ENCODE measurements around the gene TOX3. TPM values are rescaled to one million over a fixed set of nuclear protein-coding genes. Genes with fewer than 3 reads are reported as not detected.

The TOX3 gene
- total RNA-seq, 1 donor from 2014 or later = 54.8 TPM

DNA sequence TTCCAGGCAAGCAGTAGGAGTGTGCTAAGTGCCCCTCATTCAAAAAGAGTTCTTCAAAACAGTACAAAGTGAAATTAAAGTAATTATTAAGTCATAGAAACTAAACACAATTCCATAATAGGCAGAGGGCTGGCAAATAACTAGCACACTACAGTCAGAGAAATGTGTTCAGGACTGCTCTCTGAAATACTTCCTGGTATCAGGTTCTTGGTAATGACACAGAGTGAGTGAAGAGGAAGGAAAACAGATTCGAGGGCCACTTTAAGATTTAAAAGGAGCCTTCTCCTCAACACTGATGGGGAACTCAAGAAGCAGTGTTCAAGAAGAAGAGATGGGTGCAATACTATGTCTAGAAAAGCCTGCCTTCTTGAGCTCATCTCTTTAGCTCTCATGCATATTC, 139.2 kb downstream of the TOX3 start:
- Mint-ChIP-seq H3K9me3 (ENCODE audit: unreplicated experiment) (no peaks in the 10 kb centered on the region), H3K4me3 (ENCODE audit: unreplicated experiment) (no peak overlapping the region), H3K27ac (ENCODE audit: unreplicated experiment) (no peak overlapping the region), H3K36me3 (ENCODE audit: unreplicated experiment) (no peaks in the 10 kb centered on the region), H3K4me1 (ENCODE audit: low read depth, unreplicated experiment) (peaks cover 7% of the 10 kb centered on the region), H3K27me3 (ENCODE audit: unreplicated experiment) (no peaks in the 10 kb centered on the region)
- no peak for DNase-seq
- TF ChIP-seq, protein P1, sequence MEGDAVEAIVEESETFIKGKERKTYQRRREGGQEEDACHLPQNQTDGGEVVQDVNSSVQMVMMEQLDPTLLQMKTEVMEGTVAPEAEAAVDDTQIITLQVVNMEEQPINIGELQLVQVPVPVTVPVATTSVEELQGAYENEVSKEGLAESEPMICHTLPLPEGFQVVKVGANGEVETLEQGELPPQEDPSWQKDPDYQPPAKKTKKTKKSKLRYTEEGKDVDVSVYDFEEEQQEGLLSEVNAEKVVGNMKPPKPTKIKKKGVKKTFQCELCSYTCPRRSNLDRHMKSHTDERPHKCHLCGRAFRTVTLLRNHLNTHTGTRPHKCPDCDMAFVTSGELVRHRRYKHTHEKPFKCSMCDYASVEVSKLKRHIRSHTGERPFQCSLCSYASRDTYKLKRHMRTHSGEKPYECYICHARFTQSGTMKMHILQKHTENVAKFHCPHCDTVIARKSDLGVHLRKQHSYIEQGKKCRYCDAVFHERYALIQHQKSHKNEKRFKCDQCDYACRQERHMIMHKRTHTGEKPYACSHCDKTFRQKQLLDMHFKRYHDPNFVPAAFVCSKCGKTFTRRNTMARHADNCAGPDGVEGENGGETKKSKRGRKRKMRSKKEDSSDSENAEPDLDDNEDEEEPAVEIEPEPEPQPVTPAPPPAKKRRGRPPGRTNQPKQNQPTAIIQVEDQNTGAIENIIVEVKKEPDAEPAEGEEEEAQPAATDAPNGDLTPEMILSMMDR (IDR thresholded peaks at IDR 0.05; ENCODE audit: partially characterized antibody, unreplicated experiment) = no peak

DNA sequence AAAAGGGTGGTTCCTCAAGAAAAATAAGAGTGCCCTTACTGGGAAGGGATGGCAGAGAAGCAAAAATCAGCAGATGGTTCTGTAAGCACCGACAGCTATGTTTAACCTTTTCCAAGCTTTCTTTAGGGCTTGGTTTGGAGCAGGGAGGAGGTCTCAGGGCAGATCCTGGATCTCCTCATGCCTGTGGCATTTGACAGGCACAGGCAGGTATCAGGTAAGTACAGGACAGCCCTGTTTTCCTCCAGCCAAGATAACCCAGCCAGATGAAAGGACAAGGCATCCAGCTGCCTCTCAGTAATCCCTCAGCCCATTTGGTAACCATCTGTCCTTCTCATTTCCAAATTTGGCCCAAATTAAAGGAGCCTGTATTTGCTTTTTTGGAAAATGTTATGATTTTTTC, 141.5 kb downstream of the TOX3 start:
- no peak for DNase-seq
- TF ChIP-seq, protein P1 (IDR thresholded peaks at IDR 0.05; ENCODE audit: partially characterized antibody, unreplicated experiment) = no peak
- Mint-ChIP-seq H3K4me3 (ENCODE audit: unreplicated experiment) (no peak overlapping the region), H3K36me3 (ENCODE audit: unreplicated experiment) (no peaks in the 10 kb centered on the region), H3K4me1 (ENCODE audit: low read depth, unreplicated experiment) (peaks cover 12% of the 10 kb centered on the region), H3K27ac (ENCODE audit: unreplicated experiment) (no peak overlapping the region), H3K9me3 (ENCODE audit: unreplicated experiment) (no peaks in the 10 kb centered on the region), H3K27me3 (ENCODE audit: unreplicated experiment) (no peaks in the 10 kb centered on the region)

DNA sequence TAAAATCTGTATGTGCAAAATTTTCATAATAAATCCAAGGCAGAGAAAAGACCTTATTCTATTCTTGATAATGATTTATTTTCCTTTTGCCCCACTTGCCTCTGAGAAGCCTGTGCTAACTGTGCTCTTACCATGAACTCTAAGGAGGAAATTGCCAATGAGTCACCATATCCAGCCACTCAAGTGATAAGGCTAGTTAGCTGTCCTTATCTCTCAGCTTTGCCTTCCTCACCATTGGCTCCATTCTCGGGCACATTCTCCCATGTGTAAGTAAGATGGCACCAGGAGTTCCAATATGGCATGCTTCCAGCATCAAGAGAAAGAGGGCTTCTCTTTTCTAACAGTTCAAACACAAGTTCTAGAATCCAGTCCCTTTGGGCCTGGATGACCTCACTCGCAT, 142.4 kb downstream of the TOX3 start:
- peaks cover 12% of the 10 kb centered on the region for H3K4me1 Mint-ChIP-seq (ENCODE audit: low read depth, unreplicated experiment)
- H3K36me3 Mint-ChIP-seq (ENCODE audit: unreplicated experiment) = no peaks in the 10 kb centered on the region
- H3K4me3 Mint-ChIP-seq (ENCODE audit: unreplicated experiment) = no peak overlapping the region
- H3K27ac Mint-ChIP-seq (ENCODE audit: unreplicated experiment) = no peak overlapping the region
- TF ChIP-seq, protein P1 (IDR thresholded peaks at IDR 0.05; ENCODE audit: partially characterized antibody, unreplicated experiment) = no peak
- no peak for DNase-seq
- no peaks in the 10 kb centered on the region for H3K9me3 Mint-ChIP-seq (ENCODE audit: unreplicated experiment)
- no peaks in the 10 kb centered on the region for H3K27me3 Mint-ChIP-seq (ENCODE audit: unreplicated experiment)

DNA sequence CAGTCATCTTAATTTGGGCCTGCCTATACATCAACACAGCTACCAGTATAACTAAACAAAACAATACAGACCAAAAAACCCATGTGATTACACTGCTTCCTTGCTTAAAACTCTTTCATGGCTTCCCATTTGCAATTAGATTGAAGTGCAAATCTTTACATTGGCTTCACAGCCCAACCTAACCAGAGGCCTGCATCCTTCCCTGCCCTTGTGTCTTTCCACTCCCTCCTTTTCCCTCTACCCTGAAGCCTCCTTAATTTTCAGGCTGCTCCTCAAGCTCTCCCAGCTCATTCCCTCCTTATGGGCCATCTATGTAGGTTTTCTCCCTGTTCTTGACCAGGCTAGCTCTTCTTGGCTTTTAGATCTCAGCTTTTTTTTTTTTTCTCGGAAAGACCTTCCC, 147.8 kb downstream of the TOX3 start:
- TF ChIP-seq, protein P1 (IDR thresholded peaks at IDR 0.05; ENCODE audit: partially characterized antibody, unreplicated experiment) = no peak
- peaks cover 6% of the 10 kb centered on the region for H3K4me1 Mint-ChIP-seq (ENCODE audit: low read depth, unreplicated experiment)
- no peak overlapping the region for H3K27ac Mint-ChIP-seq (ENCODE audit: unreplicated experiment)
- no peaks in the 10 kb centered on the region for H3K36me3 Mint-ChIP-seq (ENCODE audit: unreplicated experiment)
- H3K9me3 Mint-ChIP-seq (ENCODE audit: unreplicated experiment) = peaks cover 2% of the 10 kb centered on the region
- H3K27me3 Mint-ChIP-seq (ENCODE audit: unreplicated experiment) = no peaks in the 10 kb centered on the region
- no peak overlapping the region for H3K4me3 Mint-ChIP-seq (ENCODE audit: unreplicated experiment)
- no peak for DNase-seq

DNA sequence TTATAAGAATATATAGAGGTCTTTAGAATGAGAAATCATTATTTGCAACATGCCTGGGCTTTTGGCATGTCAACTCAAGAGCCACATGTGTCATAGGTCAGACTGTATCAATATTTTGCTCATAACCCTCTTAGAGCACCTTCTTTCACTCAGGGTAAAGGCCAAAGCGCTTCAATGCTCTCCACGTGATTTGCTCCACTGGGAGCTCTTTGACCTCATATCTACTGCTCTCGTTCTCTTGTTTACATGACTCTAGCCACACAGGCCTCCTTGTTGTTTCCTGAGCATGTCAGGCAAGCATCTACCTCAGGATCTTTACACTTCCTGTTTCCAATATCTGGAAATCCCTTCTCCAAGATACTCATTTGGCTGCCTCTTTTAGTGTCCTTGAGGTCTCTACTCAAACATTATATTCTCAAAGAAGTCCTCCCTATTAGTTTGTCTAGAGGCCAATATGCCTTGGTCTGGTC, 148.4 kb downstream of the TOX3 start:
- no peaks in the 10 kb centered on the region for H3K36me3 Mint-ChIP-seq (ENCODE audit: unreplicated experiment)
- H3K4me1 Mint-ChIP-seq (ENCODE audit: low read depth, unreplicated experiment) = peaks cover 6% of the 10 kb centered on the region
- no peak overlapping the region for H3K27ac Mint-ChIP-seq (ENCODE audit: unreplicated experiment)
- TF ChIP-seq, protein P1 (IDR thresholded peaks at IDR 0.05; ENCODE audit: partially characterized antibody, unreplicated experiment) = no peak
- H3K9me3 Mint-ChIP-seq (ENCODE audit: unreplicated experiment) = peaks cover 2% of the 10 kb centered on the region
- no peaks in the 10 kb centered on the region for H3K27me3 Mint-ChIP-seq (ENCODE audit: unreplicated experiment)
- no peak for DNase-seq
- no peak overlapping the region for H3K4me3 Mint-ChIP-seq (ENCODE audit: unreplicated experiment)
